GM21390 (cell line): ENCODE measurements around the gene RIMBP2.

Experiments
- ATAC-seq: cut with Tn5 transposase; IDR thresholded peaks from one replicate; pipeline ENCODE4 v1.9.1; 2021; ENCODE audit not compliant: unreplicated experiment

The RIMBP2 gene

DNA sequence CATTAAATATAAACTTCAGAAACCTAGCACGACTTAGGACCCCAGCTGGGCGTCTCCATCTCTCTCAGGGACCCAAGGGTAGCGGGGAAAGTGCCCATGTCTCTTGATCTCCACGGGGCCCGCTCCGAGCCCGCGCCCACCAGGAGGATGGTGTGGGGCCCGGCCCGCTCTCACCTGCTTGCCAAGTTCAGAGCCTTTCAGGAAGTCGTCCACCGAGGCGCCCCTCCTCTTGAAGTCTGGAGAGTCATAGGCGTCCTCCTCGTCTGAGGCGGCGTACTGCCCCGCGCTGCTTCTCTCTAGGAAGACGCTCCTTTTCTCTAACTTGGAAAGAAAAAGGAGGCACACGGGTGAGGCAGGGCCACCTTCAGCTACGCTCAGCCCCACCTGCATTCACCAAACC lies 281.5 kb downstream of the RIMBP2 start:
- no peak for ATAC-seq

DNA sequence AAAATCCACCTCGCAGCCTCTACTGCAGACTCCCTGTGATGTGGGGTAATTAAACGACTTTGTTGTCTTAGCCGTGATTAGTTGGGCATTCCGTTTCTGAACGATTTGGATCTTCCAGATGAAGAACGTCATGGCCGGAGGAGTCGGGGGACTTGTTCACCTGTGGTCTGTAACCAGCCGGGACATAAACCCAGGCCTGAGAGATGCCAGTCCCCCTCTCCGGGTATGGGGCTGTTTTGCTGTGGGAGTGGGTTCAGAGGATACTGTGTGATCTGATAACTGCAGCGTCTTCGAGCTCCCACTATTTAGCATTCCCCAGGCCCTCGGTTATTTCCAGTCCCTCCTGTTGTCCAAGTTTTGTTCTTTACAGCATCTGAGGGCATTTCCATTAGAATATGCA lies 282.3 kb downstream of the RIMBP2 start:
- no peak for ATAC-seq

DNA sequence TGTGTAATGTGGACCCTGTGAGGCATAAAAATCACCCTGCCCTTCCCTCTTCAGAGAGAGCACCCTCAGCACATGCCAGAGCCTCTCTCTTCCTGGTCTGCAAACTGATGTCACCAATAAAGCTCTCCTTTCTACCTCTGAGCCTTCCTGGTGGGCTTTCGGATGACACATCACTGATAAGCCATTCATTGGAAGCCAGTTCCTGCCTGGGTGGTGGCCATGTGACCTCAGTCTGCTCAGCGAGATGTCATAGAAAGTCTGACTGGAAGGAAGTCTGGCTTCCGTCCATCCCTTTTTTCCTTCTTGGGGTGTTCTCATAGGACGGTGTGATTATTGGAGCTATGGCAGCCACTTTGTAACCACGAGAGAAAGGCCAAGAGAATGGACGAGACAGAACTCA lies 282.7 kb downstream of the RIMBP2 start:
- ATAC-seq, result no peak

DNA sequence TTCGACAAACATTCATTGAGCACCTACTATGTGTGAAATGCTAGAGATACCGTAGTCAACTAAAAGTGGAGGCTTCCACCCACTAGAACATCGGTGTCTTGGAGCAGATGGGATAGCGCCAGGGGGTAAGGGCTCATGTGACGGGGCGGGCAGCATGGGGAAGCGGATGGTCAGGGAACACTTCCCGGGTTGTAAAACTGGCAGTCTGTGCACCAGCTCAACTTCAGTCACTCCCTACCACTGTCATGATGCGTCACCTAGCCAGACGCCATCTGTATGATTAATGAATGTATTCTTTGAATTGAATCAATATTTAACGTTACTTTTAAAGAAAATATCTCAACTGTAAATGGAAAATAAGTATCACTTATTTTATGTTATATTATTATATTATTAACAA lies 284.9 kb downstream of the RIMBP2 start:
- no peak for ATAC-seq

DNA sequence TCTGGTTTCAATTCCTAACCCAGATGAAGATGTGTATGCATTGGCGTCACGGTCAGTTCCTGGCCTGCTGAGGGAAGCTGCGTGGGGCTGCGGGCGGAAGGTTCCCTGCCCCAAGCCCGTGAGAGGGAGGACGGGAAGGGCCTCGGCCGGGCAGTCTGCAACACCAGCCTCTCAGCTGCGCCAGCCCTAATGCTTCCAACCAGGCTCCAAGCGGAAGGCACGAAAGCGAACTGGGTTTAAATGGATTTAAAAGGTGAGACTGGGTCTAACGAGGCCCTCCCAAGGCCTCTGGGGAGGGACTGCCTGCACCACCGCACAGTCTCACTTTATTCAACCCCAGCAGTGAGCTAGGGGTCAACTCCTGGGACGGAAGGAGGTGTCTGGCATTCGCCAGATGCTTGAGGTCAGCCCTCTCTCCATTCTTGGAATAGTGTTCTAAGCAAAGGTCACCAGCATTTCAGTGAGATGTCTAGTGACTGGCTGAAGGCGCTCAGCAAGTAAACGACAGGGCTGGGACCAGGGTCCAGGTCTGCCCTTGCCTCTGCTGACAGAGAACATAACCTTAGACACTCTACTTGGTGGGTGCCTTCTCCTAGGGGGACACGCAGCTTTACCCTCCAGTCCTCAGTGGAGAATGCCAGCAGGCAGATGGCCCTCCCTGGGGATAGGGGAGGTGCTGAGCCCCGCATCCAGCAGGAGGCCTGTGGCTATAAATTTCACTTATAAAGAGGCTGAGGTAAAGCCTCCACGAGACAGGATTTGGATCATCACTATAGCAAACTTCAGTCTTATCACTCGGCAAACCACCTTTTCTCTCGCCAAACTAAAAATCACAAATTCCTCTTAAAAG lies 286.2 kb downstream of the RIMBP2 start:
- no peak for ATAC-seq

DNA sequence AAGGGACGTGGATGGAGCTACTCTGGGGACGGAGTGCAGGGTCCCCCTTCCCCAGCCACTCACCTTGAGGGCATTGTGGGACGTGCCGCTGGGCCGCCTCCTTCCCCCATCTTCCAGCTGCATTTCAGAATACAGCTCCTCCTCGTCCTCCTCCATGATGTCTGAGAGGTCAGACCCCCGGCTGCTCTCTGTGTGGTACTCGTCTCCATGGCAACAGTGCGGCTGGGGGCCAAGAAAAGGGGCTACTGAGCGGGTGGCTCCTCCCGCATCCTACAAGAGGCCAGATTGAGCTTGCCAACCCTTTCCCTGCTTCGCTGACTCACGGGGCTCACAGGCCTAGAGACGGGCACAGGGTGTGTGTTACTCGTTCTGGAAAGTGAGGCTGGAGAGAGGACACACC lies 288.0 kb downstream of the RIMBP2 start:
- no peak for ATAC-seq

DNA sequence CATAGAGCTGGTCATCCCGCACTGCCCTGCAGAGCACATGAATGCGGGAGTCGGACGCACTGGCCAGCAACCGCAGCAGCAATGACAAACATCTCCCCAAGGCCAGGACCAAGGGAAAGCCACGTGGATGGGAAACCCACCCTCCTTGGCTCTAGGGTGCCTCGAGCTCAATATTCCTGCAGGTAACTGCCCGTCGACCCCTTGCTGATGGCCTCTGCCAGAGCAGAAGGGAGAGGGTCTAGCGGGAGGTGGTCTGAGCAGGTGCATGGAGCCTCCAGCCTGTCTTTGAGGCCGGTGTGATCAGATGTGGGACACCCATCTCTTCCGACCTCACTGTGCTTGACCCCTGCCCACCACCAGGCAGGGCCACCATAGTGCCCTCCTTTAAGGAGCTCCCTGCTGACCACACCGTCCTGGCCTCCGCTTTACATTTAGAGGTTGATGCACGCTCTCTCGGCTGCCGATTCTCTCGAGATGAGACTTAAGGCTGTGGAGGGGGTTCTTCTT lies 288.7 kb downstream of the RIMBP2 start:
- no peak for ATAC-seq

DNA sequence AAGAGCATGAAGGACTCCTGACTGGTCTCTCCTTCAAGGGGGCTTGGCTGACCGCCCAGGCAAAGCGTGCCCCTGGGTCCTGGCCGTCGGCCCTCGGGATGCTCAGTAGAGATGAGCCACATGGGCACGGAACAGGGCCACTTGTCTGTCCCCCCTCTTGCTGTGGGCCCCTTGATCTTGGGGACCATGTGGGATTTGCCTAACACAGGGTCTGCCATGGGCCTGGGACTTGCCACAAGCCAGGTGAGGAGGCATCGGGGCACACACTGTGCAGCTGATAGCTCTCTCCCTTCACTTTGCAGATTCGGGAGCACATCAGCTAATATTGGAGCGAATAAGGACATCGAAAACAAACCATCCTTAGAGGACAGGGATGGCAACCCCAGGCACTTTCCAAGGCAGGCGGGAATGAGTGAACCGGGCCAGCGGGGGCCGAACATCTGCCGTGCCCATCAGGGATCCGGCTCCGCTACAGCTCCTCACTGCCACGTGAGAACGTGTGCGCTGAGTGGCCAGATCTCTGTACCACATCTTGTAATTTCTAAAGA lies 290.3 kb downstream of the RIMBP2 start:
- ATAC-seq, result no peak

DNA sequence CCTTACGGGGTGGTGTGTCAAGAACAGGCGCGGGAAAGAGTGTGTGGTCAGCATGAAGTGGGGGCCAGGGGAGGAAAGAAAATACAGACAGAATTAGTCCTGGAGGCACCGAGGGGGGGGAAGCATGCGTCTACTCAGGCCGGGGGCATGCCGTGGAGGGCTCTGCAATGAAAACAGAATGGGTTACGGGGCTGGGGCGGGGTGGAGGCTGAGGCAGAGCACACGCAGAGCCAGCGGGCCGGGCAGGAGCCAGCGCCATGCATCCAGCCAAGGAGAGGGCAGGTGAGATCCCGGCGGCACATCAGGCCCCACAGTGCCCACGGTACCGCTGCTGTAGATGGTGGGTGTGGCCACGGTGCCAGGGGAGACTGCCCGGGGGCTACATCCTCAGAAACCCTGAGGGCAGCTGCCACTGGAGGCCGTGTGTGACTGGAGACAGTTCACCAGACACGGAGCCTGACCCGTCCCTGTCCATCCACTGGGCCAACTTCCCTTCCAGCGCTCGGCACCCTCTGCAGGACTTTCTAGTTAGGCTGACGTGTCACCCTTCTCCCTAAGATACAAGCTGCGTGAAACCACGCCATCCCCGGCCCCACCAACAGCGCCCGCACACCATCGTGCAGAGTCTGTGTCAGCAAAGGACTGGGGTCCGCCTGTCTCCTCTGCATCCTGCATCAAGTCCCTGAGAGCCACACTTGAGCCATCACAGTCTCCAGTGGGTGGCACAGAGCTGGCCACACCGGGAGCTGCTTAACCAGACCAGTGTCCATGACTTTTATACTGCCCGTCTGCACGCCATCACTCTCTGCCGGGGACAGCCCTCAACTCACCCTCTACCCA lies 291.0 kb downstream of the RIMBP2 start:
- no peak for ATAC-seq

DNA sequence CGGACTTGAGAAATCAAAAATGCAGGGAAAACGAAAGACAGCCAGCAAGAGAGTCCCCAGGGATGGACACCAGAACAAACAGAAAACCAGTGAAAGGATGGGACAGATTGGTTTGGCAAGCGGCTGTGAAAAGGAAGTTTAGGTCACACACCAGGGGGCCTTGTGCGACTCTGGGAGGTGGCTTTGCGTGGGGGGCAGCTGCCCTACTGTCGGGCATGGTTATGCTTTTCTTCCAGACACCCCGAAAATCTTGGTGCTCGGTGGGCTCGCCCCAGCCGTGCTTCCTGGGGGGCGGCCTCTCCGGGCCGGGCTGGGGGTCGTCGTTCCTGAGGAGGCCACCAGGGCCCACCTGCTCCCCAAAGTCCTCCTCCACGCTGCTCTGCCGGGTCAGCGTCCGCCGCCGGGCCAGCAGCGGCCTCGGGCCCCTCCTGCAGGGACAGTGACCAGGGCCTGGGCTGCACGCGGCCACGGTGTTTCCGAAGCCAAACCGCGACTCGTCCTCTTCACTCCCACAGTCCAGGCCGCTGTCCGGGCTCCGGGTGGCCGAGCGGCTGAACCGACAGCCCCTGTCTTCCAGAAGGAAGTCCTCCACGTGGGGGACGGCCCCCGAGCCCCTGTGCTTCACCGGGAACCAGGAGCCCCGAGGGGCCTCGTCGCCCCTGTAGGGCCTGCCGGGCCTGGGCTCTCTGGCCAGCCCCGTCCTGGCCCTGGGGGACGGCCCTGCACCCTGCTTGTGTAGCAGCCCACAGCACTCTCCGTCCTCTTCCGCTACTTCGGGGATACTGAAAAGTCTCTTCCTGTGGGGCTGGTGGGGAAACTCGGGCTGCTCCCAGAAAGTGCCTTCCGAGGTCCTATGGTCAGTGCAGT lies 291.9 kb downstream of the RIMBP2 start:
- ATAC-seq, result no peak

DNA sequence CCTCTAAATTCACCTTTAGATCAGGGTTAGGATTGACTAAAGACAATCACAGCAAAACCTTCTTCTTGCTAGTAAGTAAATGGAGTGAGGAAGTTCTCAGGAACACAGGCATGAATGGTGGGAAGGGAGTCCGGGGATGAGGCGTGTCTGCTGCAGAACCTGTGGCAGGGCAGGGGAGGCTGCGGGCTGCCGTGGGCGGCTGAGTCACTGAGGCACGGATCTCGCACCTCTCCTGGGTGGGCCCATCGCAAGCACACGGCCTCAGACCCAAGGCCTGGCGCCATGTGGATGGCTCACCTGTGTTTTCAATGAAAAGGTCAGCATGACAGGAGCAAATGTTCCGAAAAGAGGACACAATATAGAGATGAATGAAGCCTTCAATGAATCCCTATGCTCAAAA lies 293.0 kb downstream of the RIMBP2 start:
- ATAC-seq, result no peak

DNA sequence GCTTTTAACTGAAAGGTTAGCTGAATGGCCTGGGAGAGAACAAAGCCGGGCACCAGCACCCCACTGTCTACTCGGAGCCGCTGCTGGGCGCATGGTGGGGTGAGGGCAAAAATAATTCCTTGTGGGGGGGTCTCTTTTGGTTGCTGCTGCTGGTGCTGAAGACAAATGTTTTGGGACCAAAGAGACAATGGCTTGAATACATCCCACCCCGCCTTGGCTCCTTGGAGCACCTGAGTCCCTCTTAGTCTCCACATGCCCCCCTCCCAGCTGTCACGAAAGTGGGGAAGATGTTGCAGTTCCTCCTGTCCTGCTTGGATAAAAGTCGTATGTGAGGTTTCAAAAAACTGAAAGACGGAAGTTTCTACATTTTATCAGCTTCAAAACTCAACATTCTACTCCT lies 293.4 kb downstream of the RIMBP2 start:
- ATAC-seq, result no peak

DNA sequence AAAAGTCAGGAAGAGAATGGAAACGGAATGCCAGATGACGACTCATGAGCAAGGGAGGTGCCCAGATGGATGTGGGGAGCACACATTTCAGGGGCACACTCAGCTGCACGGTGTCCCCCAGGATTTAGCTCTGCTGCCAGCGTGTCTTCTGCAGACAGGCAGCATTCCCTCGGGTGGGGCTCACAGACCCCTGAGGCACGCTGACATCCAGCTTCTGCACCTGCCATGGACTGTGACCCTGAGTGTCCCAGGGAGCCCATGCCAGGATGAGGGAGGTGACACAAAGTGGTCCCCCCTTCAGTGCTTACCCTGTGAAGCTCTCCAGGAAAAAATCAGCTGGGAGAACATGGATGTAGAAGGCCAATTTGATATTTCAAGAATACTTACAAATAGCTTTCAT lies 294.2 kb downstream of the RIMBP2 start:
- ATAC-seq, result no peak

DNA sequence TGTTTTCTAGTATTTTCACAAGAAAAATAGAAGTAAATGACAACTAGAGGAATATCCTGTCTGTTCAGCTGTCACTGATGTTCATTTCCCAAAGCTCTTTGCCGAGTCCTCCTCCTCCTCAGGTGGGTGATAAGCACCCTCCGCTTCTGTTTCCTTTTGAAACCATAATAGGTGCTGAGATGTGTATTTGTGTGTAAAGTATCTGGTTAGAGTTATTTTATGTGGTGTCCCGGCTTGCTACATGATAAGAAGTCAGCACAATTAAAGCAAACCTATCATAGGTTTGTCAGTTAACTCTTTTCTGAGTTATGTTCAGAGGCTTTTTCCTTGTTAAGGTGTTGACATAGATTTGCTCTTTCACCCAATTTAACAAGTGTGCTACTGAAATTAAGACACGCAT lies 296.0 kb downstream of the RIMBP2 start:
- ATAC-seq, result no peak

DNA sequence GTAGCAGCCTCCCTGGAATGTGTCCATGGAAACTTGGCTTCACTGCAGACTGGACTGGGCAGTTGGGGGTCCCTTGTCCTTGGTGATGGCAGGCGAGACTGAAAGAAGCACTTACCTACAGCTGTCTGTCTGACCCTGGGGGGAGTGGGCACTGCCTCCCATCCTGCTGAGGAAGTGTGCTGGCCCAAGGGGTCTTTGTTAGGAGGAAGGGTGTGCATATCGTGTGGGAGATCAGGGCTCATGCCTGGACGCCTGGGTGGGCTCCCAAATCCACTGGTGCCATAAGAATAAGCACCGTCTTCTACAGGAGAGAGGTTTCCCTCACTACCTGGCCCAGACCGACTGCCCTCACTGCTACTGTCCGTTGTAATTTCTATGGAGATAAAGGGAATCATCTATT lies 297.0 kb downstream of the RIMBP2 start:
- no peak for ATAC-seq

DNA sequence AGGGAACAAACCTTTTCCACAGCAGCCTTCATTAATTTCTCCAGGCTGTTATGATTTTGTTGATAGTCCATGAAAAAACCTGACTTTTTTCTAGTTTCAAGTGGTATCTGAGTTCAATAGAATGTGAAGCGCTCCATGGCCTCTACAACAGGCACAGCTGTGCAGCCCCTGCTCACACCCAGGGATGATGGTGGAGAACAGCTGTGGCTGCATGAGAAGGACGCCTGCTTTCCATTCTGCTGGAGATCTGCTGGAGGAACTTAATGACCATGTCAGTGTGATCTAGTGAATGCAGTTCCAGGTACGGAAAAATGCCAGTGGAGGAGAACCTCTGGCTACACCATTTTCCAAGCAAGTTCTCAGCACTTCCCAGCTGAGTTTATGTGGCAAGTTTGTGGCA lies 297.8 kb downstream of the RIMBP2 start:
- no peak for ATAC-seq

DNA sequence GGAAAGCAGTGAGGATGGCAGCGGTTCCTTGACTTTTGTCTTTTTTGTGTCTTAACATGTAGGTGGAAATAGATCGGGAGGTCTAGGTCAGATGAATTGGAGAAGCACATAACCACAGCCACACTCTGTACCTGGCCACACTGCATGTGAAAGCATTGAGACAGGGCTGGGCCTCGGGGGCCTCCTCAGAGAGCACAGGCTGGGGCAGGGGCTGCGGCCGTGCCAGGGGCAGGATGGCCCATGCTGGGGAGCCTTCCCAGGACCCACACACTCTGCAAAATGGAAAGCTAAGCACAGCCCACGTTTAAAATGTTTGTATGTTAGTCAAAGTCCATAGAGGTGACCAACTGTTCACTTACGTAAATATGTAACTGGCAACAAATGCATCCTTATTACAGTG lies 301.7 kb downstream of the RIMBP2 start:
- ATAC-seq, result no peak

DNA sequence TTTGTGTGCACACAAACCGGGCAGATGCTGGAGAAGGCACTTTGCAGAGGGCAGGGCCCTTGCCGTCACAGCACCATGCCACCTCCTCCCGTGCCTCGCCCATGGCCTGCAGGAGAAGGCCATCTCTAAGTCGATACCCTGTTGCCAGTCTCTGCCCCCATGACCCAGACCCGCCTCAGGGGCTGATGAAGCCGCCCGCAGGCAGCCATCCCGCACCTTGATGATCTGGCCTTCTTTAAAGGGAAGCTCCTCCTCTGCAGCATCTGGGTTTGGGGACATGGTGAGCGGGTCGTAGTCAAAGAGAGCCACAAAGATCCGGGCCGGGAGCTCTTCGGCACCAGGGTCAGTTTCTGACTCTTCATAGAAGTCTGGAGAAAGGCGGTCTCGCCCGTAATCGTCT lies 302.2 kb downstream of the RIMBP2 start:
- no peak for ATAC-seq

DNA sequence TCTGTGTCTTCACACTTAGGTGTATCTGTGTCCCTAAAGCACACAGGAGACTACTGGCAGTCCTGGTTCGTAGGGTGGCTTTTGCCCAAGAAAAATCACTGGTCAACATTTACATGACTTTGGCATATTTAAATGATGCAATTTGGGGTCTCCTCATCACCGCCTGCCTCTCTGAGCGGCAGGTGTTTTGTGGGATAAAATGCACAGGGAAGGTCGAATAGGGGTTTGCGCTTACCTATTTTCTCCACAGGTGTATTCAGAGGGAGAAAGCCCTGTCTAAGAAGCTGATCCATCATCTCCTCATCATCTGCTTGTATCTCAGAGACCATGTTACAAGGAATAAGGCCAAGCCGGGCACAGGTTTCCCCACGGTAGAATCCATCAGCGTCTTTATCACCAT lies 303.7 kb downstream of the RIMBP2 start:
- no peak for ATAC-seq

DNA sequence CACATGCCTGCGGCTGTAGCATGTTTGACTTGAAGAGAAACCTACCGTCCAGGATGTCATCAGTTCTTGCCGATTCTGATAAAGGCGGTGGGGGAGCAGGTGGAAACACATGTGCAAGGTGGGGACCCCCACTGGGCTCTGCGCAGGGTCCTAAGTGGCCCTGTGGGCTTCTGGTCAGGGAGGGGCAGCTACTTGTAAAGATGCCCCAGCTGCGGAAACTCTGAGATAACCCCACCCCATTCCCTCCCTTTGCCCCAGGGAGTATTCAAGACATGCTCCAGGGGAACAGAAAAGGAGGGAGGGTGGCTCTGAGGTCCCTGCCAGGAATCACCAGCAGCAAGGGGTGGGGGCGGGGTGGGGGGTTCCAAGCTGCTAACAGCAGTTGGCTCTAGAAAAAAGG lies 310.8 kb downstream of the RIMBP2 start:
- ATAC-seq, result no peak

DNA sequence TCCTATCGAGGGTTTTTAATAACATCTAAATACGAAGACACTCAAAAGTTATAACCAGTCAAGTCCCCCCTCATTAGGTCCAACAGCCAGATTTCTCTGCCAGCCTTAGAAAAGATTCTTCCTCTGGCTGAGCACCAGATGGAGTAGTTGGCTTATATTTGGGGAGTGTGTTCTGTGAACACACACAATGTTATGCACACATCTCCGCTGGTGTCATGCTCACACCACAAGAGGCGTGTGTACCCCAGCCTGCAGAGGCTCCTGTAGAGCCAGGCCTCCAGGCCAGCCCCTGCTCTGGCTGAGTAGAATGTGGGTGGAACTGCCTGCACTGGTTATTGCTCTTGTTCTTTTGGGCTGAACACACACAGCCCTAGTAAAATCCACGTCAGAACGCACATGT lies 314.4 kb downstream of the RIMBP2 start:
- ATAC-seq, result no peak
